ACC112 (cell line): ENCODE results near the gene FAM9C.
A peak's percentile ranks its signal among the peaks of the same experiment; 100 is the strongest.
"Not testable (repeated sequence)": the region's sequence is repeated elsewhere in the genome, so short reads cannot be mapped to it uniquely, and the experiment has no call there.

Experiments used
- H2AFZ ChIP-seq: fragments of 200-600 bp; sonication (generic); one replicate; pipeline ENCODE4 v1.6.0; 2017; ENCODE audit warnings: antibody characterized with exemption, low read length; ENCODE audit not compliant: unreplicated experiment
- H3K27ac ChIP-seq: fragments of 200-600 bp; sonication (generic); 2 replicates; pipeline ENCODE4 v1.5.1; 2014; ENCODE audit warnings: low read depth, mild to moderate bottlenecking, antibody characterized with exemption, low read length, moderate library complexity
- H3K27me3 ChIP-seq: fragments of 200-600 bp; sonication (generic); 2 replicates; pipeline ENCODE4 v1.6.1; 2014; ENCODE audit warnings: mild to moderate bottlenecking, antibody characterized with exemption, low read length, moderate library complexity, mixed read lengths; ENCODE audit not compliant: insufficient read depth
- H3K36me3 ChIP-seq: fragments of 200-600 bp; sonication (generic); 2 replicates; pipeline ENCODE4 v1.6.1; 2016; ENCODE audit warnings: mild to moderate bottlenecking, antibody characterized with exemption, low read length, moderate library complexity, mixed read lengths; ENCODE audit not compliant: insufficient read depth
- H3K4me1 ChIP-seq: fragments of 200-600 bp; sonication (generic); one replicate; pipeline ENCODE4 v1.6.1; 2016; ENCODE audit warnings: low read length, mixed read lengths; ENCODE audit not compliant: insufficient read depth, unreplicated experiment, control insufficient read depth
- H3K4me3 ChIP-seq: fragments of 200-600 bp; sonication (generic); 2 replicates; pipeline ENCODE4 v1.5.1; 2014; ENCODE audit warnings: mild to moderate bottlenecking, low read depth, low read length
- H3K79me2 ChIP-seq: fragments of 200-600 bp; sonication (generic); one replicate; pipeline ENCODE4 v1.6.0; 2016; ENCODE audit warnings: low read length; ENCODE audit not compliant: control insufficient read depth, unreplicated experiment, insufficient read depth

The FAM9C gene

DNA sequence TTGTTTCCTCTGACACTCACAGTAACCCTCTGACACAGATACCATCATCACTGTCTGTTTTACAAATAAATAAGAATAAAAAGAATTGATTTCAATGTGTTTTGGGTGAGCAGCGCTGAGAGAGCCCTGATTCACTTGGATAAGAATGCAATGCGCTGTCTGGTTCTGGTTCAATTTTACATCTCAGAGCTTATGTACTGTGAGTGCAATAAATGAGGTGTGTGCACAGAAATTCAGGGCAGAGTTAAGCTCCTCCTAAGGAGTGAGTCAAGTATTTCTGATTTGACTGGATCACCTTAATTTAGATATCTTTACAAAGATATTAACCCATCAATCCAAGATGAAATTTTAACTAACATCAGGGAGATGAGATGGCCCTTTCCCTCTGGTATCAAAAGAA is 11.2 kb downstream of the FAM9C start:
- no peaks in the 10 kb centered on the region for H3K27me3 ChIP-seq
- H3K27ac ChIP-seq, result no peak overlapping the region
- H3K79me2 ChIP-seq, result no peaks in the 10 kb centered on the region
- H3K36me3 ChIP-seq, result no peaks in the 10 kb centered on the region
- no peak overlapping the region for H2AFZ ChIP-seq
- peaks cover 22% of the 10 kb centered on the region for H3K4me1 ChIP-seq
- H3K4me3 ChIP-seq, result no peak overlapping the region

DNA sequence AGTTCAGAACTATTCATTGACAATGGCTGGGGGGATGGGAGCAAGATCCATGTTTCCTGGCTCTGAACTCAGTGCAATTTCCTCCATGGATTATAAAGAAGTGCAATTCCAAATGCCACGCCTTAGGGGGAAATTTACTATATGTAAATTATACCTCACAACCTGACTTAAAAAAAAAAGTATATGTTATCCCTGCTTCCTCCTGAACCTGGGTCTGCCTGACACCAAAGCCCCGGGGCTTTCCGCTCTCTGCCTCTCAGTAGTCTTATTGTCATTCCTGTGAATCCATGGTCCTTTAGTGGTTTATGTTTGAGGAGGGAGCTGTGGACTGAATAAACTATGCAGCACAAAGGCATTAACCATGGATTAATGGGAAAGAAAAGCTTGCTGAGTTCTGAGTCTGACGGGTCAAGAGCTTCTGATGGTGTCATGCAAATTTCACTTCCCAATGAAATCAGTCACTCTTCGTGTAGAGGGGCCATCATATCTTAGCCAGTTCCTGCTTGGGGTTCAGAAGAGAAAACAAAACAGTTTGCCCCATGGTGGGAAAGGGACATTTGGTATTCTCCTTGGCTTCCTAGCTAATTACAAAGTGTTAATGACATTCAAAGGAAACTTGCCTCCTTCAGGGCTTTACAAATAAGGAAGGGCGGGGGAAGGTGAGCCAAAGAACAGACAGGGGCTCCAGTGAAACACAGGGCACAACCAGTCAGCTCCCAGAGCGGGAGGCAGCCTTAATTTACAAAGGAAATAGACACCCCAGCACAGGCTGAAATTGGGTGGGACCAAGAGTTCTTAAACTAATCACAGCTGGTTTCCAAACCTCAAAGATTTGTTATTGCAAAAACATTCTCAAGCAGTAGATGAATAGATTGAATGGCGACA is 14.3 kb downstream of the FAM9C start:
- Histone ChIP-seq H3K4me1 (peaks cover 22% of the 10 kb centered on the region), H3K27ac (peak overlapping the region; percentile 72), H3K4me3 (0 out of 2 replicates have a peak overlapping the region, but pooled peaks have one; percentile 54), H2AFZ (peak overlapping the region; percentile 97), H3K36me3 (no peaks in the 10 kb centered on the region), H3K27me3 (no peaks in the 10 kb centered on the region), H3K79me2 (no peaks in the 10 kb centered on the region)

- peak overlapping the region; percentile 54; the same call in 1 of the 2 replicates for H3K4me3 ChIP-seq
- H3K27ac ChIP-seq, result peak overlapping the region; percentile 72
- peaks cover 22% of the 10 kb centered on the region for H3K4me1 ChIP-seq
- H2AFZ ChIP-seq, result peak overlapping the region; percentile 97
- H3K36me3 ChIP-seq, result no peaks in the 10 kb centered on the region
- H3K79me2 ChIP-seq, result no peaks in the 10 kb centered on the region
- H3K27me3 ChIP-seq, result no peaks in the 10 kb centered on the region
These were observed 14.9 kb downstream of the FAM9C start for GRCh38 chrX:13029637-13029886.

GRCh38 chrX:13028871-13029636 is 15.4 kb downstream of the FAM9C start:
- H3K36me3 ChIP-seq, result no peaks in the 10 kb centered on the region
- no peaks in the 10 kb centered on the region for H3K27me3 ChIP-seq
- peak overlapping the region; percentile 54 for H3K4me3 ChIP-seq
- no peaks in the 10 kb centered on the region for H3K79me2 ChIP-seq
- peak overlapping the region; percentile 97 for H2AFZ ChIP-seq
- H3K4me1 ChIP-seq, result peaks cover 22% of the 10 kb centered on the region
- peak overlapping the region; percentile 72 for H3K27ac ChIP-seq

GRCh38 chrX:13026877-13027652 is 17.4 kb downstream of the FAM9C start:
- Histone ChIP-seq H3K36me3 (no peaks in the 10 kb centered on the region), H3K79me2 (no peaks in the 10 kb centered on the region), H2AFZ (no peak overlapping the region), H3K27me3 (no peaks in the 10 kb centered on the region), H3K4me3 (no peak overlapping the region), H3K4me1 (peaks cover 31% of the 10 kb centered on the region), H3K27ac (no peak overlapping the region)

DNA sequence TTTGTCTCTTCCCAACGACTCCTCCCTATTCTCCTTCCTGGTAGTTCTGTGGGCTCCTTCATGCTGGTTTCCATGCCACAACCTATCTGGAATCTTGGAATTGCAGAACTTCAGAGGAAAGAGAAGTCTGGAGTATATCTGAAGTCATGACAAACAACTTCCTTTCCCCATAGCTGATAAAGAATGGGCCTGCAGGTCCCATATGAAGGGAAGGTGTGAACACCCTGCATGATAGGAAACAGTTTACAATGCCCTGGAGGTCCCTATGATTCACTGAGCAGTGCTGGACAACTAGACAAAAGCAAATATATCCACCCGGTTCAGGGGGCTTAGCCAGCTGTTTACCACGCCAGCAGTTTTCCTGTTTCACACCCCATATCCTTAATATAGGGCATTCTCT is 19.4 kb downstream of the FAM9C start:
- H3K27me3 ChIP-seq, result no peaks in the 10 kb centered on the region
- H3K4me3 ChIP-seq, result no peak overlapping the region
- H3K4me1 ChIP-seq, result peaks cover 37% of the 10 kb centered on the region
- H3K27ac ChIP-seq, result no peak overlapping the region
- no peaks in the 10 kb centered on the region for H3K36me3 ChIP-seq
- no peak overlapping the region for H2AFZ ChIP-seq
- H3K79me2 ChIP-seq, result no peaks in the 10 kb centered on the region

GRCh38 chrX:13023979-13024378 is 20.4 kb downstream of the FAM9C start:
- Histone ChIP-seq H3K4me3 (no peak overlapping the region), H3K27me3 (no peaks in the 10 kb centered on the region), H3K27ac (no peak overlapping the region), H2AFZ (no peak overlapping the region), H3K4me1 (peaks cover 27% of the 10 kb centered on the region), H3K79me2 (no peaks in the 10 kb centered on the region), H3K36me3 (no peaks in the 10 kb centered on the region)

- H3K27me3 ChIP-seq, result no peaks in the 10 kb centered on the region
- no peaks in the 10 kb centered on the region for H3K36me3 ChIP-seq
- no peaks in the 10 kb centered on the region for H3K79me2 ChIP-seq
- peaks cover 22% of the 10 kb centered on the region for H3K4me1 ChIP-seq
- no peak overlapping the region for H2AFZ ChIP-seq
- no peak overlapping the region for H3K27ac ChIP-seq
- H3K4me3 ChIP-seq, result no peak overlapping the region
These were observed 20.9 kb downstream of the FAM9C start for GRCh38 chrX:13023567-13023966.

GRCh38 chrX:13022926-13023325 is 21.5 kb downstream of the FAM9C start:
- Histone ChIP-seq H3K27me3 (no peaks in the 10 kb centered on the region), H2AFZ (peak overlapping the region; percentile 25), H3K79me2 (no peaks in the 10 kb centered on the region), H3K4me1 (peaks cover 20% of the 10 kb centered on the region), H3K36me3 (no peaks in the 10 kb centered on the region), H3K27ac (no peak overlapping the region), H3K4me3 (no peak overlapping the region)

DNA sequence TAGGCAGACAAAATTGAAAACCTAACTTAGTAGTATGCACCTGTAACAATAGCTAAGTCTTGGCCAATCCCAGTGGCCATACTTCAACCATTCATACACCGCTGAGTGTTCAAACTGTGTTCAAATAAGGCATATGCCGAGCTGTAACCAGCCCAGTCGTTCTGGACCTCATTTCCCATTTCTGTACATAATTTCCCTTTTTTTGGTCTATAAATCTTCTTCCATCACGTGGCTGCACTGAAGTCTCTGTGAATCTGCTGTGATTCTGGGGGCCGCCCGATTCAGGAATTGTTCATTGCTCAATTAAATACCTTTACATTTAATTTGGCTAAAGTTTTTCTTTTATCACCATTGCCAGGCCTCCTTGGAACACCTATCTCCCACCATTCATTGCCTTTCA is 27.7 kb downstream of the FAM9C start:
- not testable (repeated sequence) for H3K27me3 ChIP-seq, H2AFZ ChIP-seq, H3K36me3 ChIP-seq, H3K79me2 ChIP-seq, H3K27ac ChIP-seq, H3K4me3 ChIP-seq
- H3K4me1 ChIP-seq, result peaks cover 24% of the 10 kb centered on the region
